HG03460 (cell line): ENCODE measurements around the gene ABCA12.

Experiments used
- ATAC-seq: cut with Tn5 transposase; IDR thresholded peaks from one replicate; pipeline ENCODE4 v1.9.1; 2021; ENCODE audit not compliant: unreplicated experiment

ABCA12 gene

DNA sequence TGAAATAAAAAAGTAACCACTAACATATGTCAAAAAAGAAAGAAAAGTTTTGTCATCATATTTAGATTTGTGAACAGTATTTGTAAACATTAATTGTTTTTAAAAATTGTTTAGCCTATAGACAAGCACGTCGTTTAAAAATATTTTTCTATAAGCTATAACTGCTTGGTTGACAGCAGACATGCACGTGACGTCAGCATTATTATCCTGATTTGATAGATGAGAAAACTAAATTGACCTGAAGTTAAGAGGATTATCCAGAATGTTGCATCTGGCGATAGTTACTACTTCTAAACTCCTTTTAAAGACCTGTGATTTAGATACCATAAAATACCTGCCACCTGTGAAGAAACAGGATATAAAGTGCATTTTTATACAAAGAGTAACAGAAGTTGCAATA is 172.0 kb downstream of the ABCA12 start:
- no peak for ATAC-seq

DNA sequence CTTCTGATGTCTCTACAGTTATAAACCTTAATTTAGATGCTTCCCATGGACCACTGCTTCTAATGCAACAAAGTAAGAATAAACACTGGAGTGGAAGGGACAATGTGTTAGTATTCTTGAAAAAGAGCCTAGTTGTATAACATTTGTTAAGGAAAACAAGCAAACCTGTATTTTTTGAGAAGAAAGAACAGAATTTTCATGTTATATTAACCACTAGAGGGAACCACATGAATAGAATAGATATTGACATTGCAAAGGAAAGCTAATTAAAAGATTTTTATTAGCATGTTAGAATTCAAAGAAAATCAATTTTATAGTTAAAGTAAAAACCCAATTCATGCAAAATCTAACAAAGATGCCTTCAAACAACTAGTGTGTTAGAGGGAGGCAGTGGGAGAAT is 177.7 kb downstream of the ABCA12 start:
- no peak for ATAC-seq

DNA sequence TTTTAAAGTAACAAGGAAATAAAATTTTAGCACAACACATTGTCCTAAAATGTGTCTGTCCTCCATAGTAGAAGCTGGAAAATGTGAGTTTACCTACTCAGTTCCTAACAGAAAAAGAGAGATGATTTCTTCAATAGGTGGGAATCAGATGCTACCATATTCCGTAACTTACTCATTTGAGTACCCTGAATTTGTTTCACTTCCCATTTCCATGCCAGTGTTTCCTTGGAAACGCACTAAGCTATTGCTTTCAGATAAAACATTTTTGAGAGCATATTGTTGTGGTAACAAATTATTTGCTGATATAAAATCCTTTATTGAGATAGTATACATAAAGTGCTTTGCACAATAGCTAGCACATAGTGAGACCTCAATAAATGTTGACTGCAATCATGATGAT is 191.5 kb downstream of the ABCA12 start:
- ATAC-seq = no peak

GRCh38 chr2:214934006-214934405 is 204.4 kb downstream of the ABCA12 start:
- ATAC-seq = no peak

- ATAC-seq = no peak
These were observed 233.8 kb downstream of the ABCA12 start for GRCh38 chr2:214904634-214905033.

GRCh38 chr2:214904176-214904575 is 234.2 kb downstream of the ABCA12 start:
- ATAC-seq = no peak

DNA sequence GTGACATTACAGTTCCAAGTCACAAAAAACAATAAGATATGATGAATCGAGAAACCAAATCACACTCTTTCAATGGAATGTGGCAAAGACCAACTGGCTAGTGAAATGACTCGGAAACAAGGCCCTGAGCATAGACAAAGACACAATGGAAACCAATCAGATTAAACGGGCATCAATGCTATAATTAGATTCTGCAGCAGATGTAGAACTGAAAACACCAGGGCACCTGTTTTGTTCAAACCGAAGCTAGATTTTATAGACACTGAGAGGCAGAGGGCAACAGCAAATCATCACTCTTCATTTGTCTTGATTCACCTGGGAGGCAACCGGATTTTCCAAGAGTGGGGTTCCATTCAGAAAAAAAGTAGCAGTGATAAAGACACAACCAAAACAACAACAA is 236.1 kb downstream of the ABCA12 start:
- no peak for ATAC-seq

DNA sequence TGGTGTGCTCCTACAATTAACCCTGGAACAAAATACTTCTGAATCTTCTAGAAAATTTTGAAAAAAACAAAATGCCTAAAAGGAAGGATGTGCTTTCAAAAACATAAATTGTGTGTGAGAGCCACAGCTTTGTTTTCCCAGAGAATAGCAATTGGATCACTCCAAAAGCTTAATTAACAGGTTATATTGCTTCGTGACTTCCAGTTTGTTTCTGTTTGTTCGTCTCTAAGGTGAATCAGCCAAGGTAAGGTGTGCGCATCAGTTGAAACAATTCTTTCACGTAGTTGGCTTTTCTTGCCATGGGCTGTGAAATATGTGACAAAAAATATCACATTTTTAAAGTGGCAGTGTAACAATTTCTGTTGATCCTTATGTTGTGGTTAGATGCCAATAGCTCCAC is 238.7 kb downstream of the ABCA12 start:
- ATAC-seq = no peak

GRCh38 chr2:214896274-214896673 is 242.2 kb downstream of the ABCA12 start:
- ATAC-seq = no peak

GRCh38 chr2:214895469-214895868 is 243.0 kb downstream of the ABCA12 start:
- ATAC-seq = no peak

DNA sequence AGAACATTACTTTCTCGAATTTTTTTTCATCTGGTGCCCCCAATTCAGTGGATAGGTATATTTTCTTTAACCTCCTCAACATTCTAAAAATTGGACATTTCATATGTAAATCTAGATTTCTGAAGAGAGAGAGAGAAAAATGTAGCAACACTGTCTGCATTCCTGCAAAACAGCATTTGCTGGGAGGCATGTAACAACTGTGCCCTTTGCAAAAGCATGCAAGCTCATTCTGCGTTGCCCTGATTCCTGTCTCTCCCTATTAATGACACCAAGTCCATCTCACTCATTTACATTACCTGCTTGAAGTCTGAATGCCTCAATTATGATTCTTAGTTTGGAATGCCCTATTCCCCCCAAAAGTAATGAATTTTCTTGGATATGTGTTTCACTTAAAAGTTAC is 249.1 kb downstream of the ABCA12 start:
- no peak for ATAC-seq

GRCh38 chr2:214881647-214882202 is 256.7 kb downstream of the ABCA12 start:
- ATAC-seq = no peak
